Smooth muscle cell of the umbilical artery (primary cell): Measurements from ENCODE around the gene ACR. TPM values are rescaled to one million over a fixed set of nuclear protein-coding genes. Genes with fewer than 3 reads are reported as not detected.

Source experiments
- total RNA-seq: library from RNA; depleted of rRNA; stranded (reverse); fragments of >200 nt; gene quantifications from 2 replicates; pipeline ENCODE4 v1.2.3, GENCODE V29; 2014

The ACR gene
- total RNA-seq = not detected in 2 replicates

GRCh38 chr22:50737728-50738648 lies at the start of gene ACR:
Gene ACR (plus strand): TSS chr22:50738204. CDS start chr22:50738236, 32 bp downstream.

GRCh38 chr22:50783033-50783879 lies 45.3 kb downstream of the ACR start, which contains the start of gene RABL2B:
Gene RABL2B (minus strand): TSS chr22:50783636. CDS start chr22:50782294, 1,342 bp downstream.

Other genes with a start within 250 kb of the ACR start
- 48.1 and 71.6 TPM in 2 replicates for gene LMF2, start 230.5 kb upstream of the ACR start, total RNA-seq
- gene NCAPH2, start 230.0 kb upstream of the ACR start, total RNA-seq = 18.4 and 22.1 TPM in 2 replicates
- gene SCO2, start 212.6 kb upstream of the ACR start, total RNA-seq = 3.0 and 3.9 TPM in 2 replicates
- 17.9 and 89.7 TPM in 2 replicates for gene TYMP, start 208.2 kb upstream of the ACR start, total RNA-seq
- gene KLHDC7B, start 192.3 kb upstream of the ACR start, total RNA-seq = 1.1 and 24.1 TPM in 2 replicates
- gene SYCE3, start 175.3 kb upstream of the ACR start, total RNA-seq = not detected in 2 replicates
- gene CPT1B, start 159.8 kb upstream of the ACR start, total RNA-seq = 1.6 and 2.7 TPM in 2 replicates
- gene CHKB, start 155.4 kb upstream of the ACR start, total RNA-seq = 13.2 and 26.1 TPM in 2 replicates
- gene MAPK8IP2, start 137.4 kb upstream of the ACR start, total RNA-seq = under 0.01 and 0.18 TPM in 2 replicates
- gene ARSA, start 110.1 kb upstream of the ACR start, total RNA-seq = 34.4 and 41.3 TPM in 2 replicates
- 0.59 and 1.0 TPM in 2 replicates for gene SHANK3, start 65.4 kb upstream of the ACR start, total RNA-seq
- 11.3 and 12.2 TPM in 2 replicates for gene RABL2B, start 45.4 kb downstream of the ACR start, total RNA-seq